NB4 (cell line): ENCODE results near the gene TPP2.

Experiments
- MYC ChIP-seq: IDR thresholded peaks from 2 replicates; pipeline ENCODE4 v1.6.1; 2011; ENCODE audit warnings: low read depth, low read length
- POLR2A ChIP-seq: IDR thresholded peaks from 2 replicates; pipeline ENCODE4 v1.6.1; 2011; ENCODE audit warnings: mild to moderate bottlenecking; ENCODE audit not compliant: insufficient read length; ENCODE audit errors: extremely low read depth
- TF ChIP-seq, protein P1 (sequence below): IDR thresholded peaks from one replicate; pipeline ENCODE4 v1.5.1; 2012; ENCODE audit warnings: low read depth, low read length

- TF ChIP-seq, protein P1, sequence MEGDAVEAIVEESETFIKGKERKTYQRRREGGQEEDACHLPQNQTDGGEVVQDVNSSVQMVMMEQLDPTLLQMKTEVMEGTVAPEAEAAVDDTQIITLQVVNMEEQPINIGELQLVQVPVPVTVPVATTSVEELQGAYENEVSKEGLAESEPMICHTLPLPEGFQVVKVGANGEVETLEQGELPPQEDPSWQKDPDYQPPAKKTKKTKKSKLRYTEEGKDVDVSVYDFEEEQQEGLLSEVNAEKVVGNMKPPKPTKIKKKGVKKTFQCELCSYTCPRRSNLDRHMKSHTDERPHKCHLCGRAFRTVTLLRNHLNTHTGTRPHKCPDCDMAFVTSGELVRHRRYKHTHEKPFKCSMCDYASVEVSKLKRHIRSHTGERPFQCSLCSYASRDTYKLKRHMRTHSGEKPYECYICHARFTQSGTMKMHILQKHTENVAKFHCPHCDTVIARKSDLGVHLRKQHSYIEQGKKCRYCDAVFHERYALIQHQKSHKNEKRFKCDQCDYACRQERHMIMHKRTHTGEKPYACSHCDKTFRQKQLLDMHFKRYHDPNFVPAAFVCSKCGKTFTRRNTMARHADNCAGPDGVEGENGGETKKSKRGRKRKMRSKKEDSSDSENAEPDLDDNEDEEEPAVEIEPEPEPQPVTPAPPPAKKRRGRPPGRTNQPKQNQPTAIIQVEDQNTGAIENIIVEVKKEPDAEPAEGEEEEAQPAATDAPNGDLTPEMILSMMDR: no peak
- no peak for TF ChIP-seq POLR2A
- no peak for TF ChIP-seq MYC
Measured at GRCh38 chr13:102667023-102667422, 70.2 kb downstream of the TPP2 start.
